ENCODE measurements around the gene NDNF.

NDNF gene

DNA sequence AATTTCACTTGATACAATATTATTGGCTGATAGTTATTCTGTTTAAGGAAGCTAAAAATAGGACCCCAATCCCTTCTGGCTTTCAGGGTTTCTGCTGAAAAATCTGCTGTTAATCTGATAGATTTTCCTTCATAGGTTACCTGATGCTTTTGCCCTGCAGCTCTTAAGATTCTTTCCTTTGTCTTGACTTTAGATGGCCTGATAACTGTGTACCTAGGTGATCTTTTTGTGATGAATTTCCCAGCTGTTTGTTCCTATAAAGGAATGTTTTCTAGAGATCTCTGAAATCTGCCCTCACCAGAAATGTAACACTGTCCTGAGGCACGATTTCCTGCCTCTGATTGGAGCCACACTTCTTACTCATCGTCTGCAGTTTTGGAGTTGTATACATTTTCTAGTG is 80.5 kb downstream of the NDNF start (continued):
- TF ChIP-seq, protein P1, sequence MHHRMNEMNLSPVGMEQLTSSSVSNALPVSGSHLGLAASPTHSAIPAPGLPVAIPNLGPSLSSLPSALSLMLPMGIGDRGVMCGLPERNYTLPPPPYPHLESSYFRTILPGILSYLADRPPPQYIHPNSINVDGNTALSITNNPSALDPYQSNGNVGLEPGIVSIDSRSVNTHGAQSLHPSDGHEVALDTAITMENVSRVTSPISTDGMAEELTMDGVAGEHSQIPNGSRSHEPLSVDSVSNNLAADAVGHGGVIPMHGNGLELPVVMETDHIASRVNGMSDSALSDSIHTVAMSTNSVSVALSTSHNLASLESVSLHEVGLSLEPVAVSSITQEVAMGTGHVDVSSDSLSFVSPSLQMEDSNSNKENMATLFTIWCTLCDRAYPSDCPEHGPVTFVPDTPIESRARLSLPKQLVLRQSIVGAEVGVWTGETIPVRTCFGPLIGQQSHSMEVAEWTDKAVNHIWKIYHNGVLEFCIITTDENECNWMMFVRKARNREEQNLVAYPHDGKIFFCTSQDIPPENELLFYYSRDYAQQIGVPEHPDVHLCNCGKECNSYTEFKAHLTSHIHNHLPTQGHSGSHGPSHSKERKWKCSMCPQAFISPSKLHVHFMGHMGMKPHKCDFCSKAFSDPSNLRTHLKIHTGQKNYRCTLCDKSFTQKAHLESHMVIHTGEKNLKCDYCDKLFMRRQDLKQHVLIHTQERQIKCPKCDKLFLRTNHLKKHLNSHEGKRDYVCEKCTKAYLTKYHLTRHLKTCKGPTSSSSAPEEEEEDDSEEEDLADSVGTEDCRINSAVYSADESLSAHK (tag by site-specific recombination; IDR thresholded peaks at IDR 0.05) = no peak

DNA sequence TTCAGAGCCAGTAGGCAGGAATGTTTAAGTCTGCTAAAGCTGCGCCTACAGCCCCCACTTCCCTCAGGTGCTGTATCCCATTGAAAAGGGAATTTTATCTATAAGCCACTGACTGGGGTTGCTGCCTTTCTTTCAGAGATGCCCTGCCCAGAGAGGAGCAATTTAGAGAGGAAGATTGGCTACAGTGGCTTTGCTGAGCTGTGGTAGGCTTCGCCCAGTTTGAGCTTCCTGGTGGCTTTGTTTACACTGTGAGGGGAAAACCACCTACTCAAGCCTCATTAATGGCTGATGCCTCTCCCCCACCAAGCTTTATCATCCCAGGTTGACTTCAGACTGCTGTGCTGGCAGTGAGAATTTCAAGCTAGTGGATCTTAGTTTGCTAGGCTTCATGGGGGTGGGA is 82.1 kb downstream of the NDNF start:
- ChIA-PET CTCF (interaction anchor here (0.6 to 1.8 kb wide), 2 partner anchors 13 to 1842 kb away, joined by 3 to 6 read pairs; no protein-coding TSS in a partner anchor), POLR2A (no interaction called here)
- no peaks in the 10 kb centered on the region for H3K4me1 ChIP-seq (ENCODE audit: control insufficient read depth, insufficient read depth, low read length)
- no peaks in the 10 kb centered on the region for H3K9me3 ChIP-seq (ENCODE audit: control insufficient read depth, insufficient read depth, low read depth, low read length)
- TF ChIP-seq MEIS1 (CRISPR knock-in tag; IDR thresholded peaks at IDR 0.05; ENCODE audit: borderline replicate concordance) = no peak
- TF ChIP-seq ZNF248 (tag by site-specific recombination; IDR thresholded peaks at IDR 0.05) = no peak
- TF ChIP-seq BCL11A (tag by site-specific recombination; IDR thresholded peaks at IDR 0.05; ENCODE audit: low read depth) = no peak
- TF ChIP-seq ZNF501 (tag by site-specific recombination; IDR thresholded peaks at IDR 0.05) = no peak
- TF ChIP-seq, protein P2, sequence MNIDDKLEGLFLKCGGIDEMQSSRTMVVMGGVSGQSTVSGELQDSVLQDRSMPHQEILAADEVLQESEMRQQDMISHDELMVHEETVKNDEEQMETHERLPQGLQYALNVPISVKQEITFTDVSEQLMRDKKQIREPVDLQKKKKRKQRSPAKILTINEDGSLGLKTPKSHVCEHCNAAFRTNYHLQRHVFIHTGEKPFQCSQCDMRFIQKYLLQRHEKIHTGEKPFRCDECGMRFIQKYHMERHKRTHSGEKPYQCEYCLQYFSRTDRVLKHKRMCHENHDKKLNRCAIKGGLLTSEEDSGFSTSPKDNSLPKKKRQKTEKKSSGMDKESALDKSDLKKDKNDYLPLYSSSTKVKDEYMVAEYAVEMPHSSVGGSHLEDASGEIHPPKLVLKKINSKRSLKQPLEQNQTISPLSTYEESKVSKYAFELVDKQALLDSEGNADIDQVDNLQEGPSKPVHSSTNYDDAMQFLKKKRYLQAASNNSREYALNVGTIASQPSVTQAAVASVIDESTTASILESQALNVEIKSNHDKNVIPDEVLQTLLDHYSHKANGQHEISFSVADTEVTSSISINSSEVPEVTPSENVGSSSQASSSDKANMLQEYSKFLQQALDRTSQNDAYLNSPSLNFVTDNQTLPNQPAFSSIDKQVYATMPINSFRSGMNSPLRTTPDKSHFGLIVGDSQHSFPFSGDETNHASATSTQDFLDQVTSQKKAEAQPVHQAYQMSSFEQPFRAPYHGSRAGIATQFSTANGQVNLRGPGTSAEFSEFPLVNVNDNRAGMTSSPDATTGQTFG (tag by site-specific recombination; IDR thresholded peaks at IDR 0.05; ENCODE audit: borderline replicate concordance) = no peak
- TF ChIP-seq SALL2 (tag by site-specific recombination; IDR thresholded peaks at IDR 0.05; ENCODE audit: borderline replicate concordance) = no peak
- no peak for TF ChIP-seq ZNF274 (IDR thresholded peaks at IDR 0.05; ENCODE audit: low read length)
- TF ChIP-seq ZNF274 (tag by site-specific recombination; IDR thresholded peaks at IDR 0.05; ENCODE audit: borderline replicate concordance) = no peak
- no peak for TF ChIP-seq ZNF555 (tag by site-specific recombination; conservative IDR thresholded peaks at IDR 0.05)
- no peak for TF ChIP-seq ZNF785 (tag by site-specific recombination; IDR thresholded peaks at IDR 0.05)
- no peak for TF ChIP-seq ZBTB1 (tag by site-specific recombination; IDR thresholded peaks at IDR 0.05)
- TF ChIP-seq, protein P3, sequence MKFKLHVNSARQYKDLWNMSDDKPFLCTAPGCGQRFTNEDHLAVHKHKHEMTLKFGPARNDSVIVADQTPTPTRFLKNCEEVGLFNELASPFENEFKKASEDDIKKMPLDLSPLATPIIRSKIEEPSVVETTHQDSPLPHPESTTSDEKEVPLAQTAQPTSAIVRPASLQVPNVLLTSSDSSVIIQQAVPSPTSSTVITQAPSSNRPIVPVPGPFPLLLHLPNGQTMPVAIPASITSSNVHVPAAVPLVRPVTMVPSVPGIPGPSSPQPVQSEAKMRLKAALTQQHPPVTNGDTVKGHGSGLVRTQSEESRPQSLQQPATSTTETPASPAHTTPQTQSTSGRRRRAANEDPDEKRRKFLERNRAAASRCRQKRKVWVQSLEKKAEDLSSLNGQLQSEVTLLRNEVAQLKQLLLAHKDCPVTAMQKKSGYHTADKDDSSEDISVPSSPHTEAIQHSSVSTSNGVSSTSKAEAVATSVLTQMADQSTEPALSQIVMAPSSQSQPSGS (tag by site-specific recombination; IDR thresholded peaks at IDR 0.05; ENCODE audit: low read depth) = no peak
- TF ChIP-seq, protein P4, sequence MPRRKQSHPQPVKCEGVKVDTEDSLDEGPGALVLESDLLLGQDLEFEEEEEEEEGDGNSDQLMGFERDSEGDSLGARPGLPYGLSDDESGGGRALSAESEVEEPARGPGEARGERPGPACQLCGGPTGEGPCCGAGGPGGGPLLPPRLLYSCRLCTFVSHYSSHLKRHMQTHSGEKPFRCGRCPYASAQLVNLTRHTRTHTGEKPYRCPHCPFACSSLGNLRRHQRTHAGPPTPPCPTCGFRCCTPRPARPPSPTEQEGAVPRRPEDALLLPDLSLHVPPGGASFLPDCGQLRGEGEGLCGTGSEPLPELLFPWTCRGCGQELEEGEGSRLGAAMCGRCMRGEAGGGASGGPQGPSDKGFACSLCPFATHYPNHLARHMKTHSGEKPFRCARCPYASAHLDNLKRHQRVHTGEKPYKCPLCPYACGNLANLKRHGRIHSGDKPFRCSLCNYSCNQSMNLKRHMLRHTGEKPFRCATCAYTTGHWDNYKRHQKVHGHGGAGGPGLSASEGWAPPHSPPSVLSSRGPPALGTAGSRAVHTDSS (tag by site-specific recombination; IDR thresholded peaks at IDR 0.05) = no peak
- H3K4me3 ChIP-seq (ENCODE audit: low read depth, low read length) = no peak overlapping the region
- H3K27ac ChIP-seq (ENCODE audit: extremely low read depth, low read depth, low read length) = no peak overlapping the region
- no peaks in the 10 kb centered on the region for H3K36me3 ChIP-seq (ENCODE audit: control insufficient read depth in 2 of 2, insufficient read depth in 1 of 2, low read length in 2 of 2)

Data from HEK293 (cell line).